Measurements from ENCODE around the gene RAB10.
"Not testable (repeated sequence)": the region's sequence is repeated elsewhere in the genome, so short reads cannot be mapped to it uniquely, and the experiment has no call there.

The RAB10 gene

GRCh38 chr2:26088931-26089330, 55.0 kb downstream of the RAB10 start:
- DNase-seq (ENCODE audit: low read depth) = not testable (repeated sequence)

- no peak for DNase-seq (ENCODE audit: low read depth)
Measured at GRCh38 chr2:26089337-26089736, 55.5 kb downstream of the RAB10 start.

GRCh38 chr2:26095758-26096157, 61.9 kb downstream of the RAB10 start:
- DNase-seq (ENCODE audit: low read depth) = no peak

GRCh38 chr2:26099933-26100332, 66.0 kb downstream of the RAB10 start:
- DNase-seq (ENCODE audit: low read depth) = no peak

GRCh38 chr2:26100384-26100783, 66.5 kb downstream of the RAB10 start:
- no peak for DNase-seq (ENCODE audit: low read depth)

- no peak for DNase-seq (ENCODE audit: low read depth)
Measured at GRCh38 chr2:26103752-26104151, 69.9 kb downstream of the RAB10 start.

GRCh38 chr2:26108701-26109100, 74.8 kb downstream of the RAB10 start:
- not testable (repeated sequence) for DNase-seq (ENCODE audit: low read depth)

- no peak for DNase-seq (ENCODE audit: low read depth)
Measured at GRCh38 chr2:26112201-26112600, 78.3 kb downstream of the RAB10 start.

- DNase-seq (ENCODE audit: low read depth) = no peak
Measured at GRCh38 chr2:26114151-26114550, 80.3 kb downstream of the RAB10 start.

- DNase-seq (ENCODE audit: low read depth) = no peak
Measured at GRCh38 chr2:26118682-26119081, 84.8 kb downstream of the RAB10 start.

GRCh38 chr2:26119521-26119920, 85.6 kb downstream of the RAB10 start:
- no peak for DNase-seq (ENCODE audit: low read depth)

GRCh38 chr2:26122630-26123029, 88.7 kb downstream of the RAB10 start:
- no peak for DNase-seq (ENCODE audit: low read depth)

GRCh38 chr2:26123426-26123825, 89.5 kb downstream of the RAB10 start:
- DNase-seq (ENCODE audit: low read depth) = no peak

GRCh38 chr2:26126074-26126473, 92.2 kb downstream of the RAB10 start:
- DNase-seq (ENCODE audit: low read depth) = no peak

GRCh38 chr2:26128176-26128575, 94.3 kb downstream of the RAB10 start:
- no peak for DNase-seq (ENCODE audit: low read depth)

GRCh38 chr2:26130763-26131162, 96.9 kb downstream of the RAB10 start:
- DNase-seq (ENCODE audit: low read depth) = no peak

- no peak for DNase-seq (ENCODE audit: low read depth)
Measured at GRCh38 chr2:26136451-26136850, 102.6 kb downstream of the RAB10 start.

- no peak for DNase-seq (ENCODE audit: low read depth)
Measured at GRCh38 chr2:26139269-26140183, 105.6 kb downstream of the RAB10 start.

GRCh38 chr2:26141145-26141769, 107.4 kb downstream of the RAB10 start:
- DNase-seq (ENCODE audit: low read depth) = no peak

GRCh38 chr2:26144031-26144430, 110.1 kb downstream of the RAB10 start:
- no peak for DNase-seq (ENCODE audit: low read depth)

GRCh38 chr2:26144953-26145680, 111.2 kb downstream of the RAB10 start:
- DNase-seq (ENCODE audit: low read depth) = peak; percentile 18

GRCh38 chr2:26148501-26148900, 114.6 kb downstream of the RAB10 start:
- DNase-seq (ENCODE audit: low read depth) = no peak

GRCh38 chr2:26150243-26150642, 116.4 kb downstream of the RAB10 start:
- DNase-seq (ENCODE audit: low read depth) = no peak
